ENCODE results near the gene CORO2A. TPM values are rescaled to one million over a fixed set of nuclear protein-coding genes. Genes with fewer than 3 reads are reported as not detected.

CORO2A gene
- total RNA-seq, 1 experiment from 2014 or later: 24.3 TPM

DNA sequence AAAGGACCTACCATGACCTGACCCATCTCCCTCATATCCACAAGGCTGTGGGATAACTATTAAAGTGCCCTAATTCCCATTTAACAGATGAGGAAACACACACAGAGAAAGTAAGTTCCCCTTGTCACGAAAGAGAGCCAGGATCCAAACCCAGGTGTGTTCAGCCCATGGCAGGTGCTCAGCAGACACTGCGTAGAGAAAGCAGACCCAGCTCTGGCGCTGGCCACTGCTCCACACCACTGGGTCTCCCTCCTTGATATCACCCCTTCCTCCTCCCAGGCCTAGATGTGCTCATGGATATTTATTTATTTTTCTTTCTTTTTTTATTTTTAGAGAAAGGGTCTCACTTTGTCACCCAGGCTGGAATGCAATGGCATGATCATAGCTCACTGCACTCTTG is 24.0 kb upstream of the CORO2A start:
- DNase-seq: no peak
- no peak overlapping the region for H3K4me3 Mint-ChIP-seq (ENCODE audit: low read depth, unreplicated experiment)
- H3K27ac Mint-ChIP-seq (ENCODE audit: unreplicated experiment): no peak overlapping the region
- no TSS peak for BruUV-seq (replicated peaks)
- TF ChIP-seq, protein P1, sequence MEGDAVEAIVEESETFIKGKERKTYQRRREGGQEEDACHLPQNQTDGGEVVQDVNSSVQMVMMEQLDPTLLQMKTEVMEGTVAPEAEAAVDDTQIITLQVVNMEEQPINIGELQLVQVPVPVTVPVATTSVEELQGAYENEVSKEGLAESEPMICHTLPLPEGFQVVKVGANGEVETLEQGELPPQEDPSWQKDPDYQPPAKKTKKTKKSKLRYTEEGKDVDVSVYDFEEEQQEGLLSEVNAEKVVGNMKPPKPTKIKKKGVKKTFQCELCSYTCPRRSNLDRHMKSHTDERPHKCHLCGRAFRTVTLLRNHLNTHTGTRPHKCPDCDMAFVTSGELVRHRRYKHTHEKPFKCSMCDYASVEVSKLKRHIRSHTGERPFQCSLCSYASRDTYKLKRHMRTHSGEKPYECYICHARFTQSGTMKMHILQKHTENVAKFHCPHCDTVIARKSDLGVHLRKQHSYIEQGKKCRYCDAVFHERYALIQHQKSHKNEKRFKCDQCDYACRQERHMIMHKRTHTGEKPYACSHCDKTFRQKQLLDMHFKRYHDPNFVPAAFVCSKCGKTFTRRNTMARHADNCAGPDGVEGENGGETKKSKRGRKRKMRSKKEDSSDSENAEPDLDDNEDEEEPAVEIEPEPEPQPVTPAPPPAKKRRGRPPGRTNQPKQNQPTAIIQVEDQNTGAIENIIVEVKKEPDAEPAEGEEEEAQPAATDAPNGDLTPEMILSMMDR (IDR thresholded peaks at IDR 0.05; ENCODE audit: unreplicated experiment): no peak
- peaks cover 18% of the 10 kb centered on the region for H3K4me1 Mint-ChIP-seq (ENCODE audit: low read depth, unreplicated experiment)
- H3K27me3 Mint-ChIP-seq (ENCODE audit: unreplicated experiment): no peaks in the 10 kb centered on the region
- H3K36me3 Mint-ChIP-seq (ENCODE audit: insufficient read depth, unreplicated experiment): peaks cover 13% of the 10 kb centered on the region
- intact Hi-C loops (cut with micrococcal nuclease; ENCODE audit: unreplicated experiment): no loop called here
- H3K9me3 Mint-ChIP-seq (ENCODE audit: low read depth, unreplicated experiment): no peaks in the 10 kb centered on the region
- CTCF ChIA-PET: no interaction called here

DNA sequence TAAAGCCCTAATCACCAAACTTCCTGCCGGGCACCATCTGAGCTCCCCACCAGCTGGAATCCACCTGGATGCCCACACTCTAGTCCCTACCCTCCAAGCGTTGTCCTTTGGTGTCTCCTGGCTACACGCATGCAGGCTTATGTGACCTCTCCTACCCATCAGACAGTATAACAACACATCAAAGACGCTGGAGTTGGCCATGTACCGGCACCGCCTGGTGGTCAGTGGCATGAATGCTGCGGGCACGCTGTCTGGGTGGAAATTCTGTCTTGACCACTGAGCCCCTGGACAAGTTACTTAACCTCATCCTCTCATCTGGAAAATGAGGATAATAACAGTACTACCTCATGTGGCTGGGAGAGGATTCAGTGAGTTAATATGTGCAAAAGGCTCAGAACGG is 23.4 kb upstream of the CORO2A start:
- CTCF ChIA-PET: no interaction called here
- no peak overlapping the region for H3K4me3 Mint-ChIP-seq (ENCODE audit: low read depth, unreplicated experiment)
- TF ChIP-seq, protein P1 (IDR thresholded peaks at IDR 0.05; ENCODE audit: unreplicated experiment): no peak
- no peaks in the 10 kb centered on the region for H3K27me3 Mint-ChIP-seq (ENCODE audit: unreplicated experiment)
- H3K27ac Mint-ChIP-seq (ENCODE audit: unreplicated experiment): no peak overlapping the region
- peak; percentile 12 for DNase-seq
- no TSS peak for BruUV-seq (replicated peaks)
- intact Hi-C loops (cut with micrococcal nuclease; ENCODE audit: unreplicated experiment): no loop called here
- no peaks in the 10 kb centered on the region for H3K9me3 Mint-ChIP-seq (ENCODE audit: low read depth, unreplicated experiment)
- H3K4me1 Mint-ChIP-seq (ENCODE audit: low read depth, unreplicated experiment): peaks cover 18% of the 10 kb centered on the region
- peaks cover 13% of the 10 kb centered on the region for H3K36me3 Mint-ChIP-seq (ENCODE audit: insufficient read depth, unreplicated experiment)

DNA sequence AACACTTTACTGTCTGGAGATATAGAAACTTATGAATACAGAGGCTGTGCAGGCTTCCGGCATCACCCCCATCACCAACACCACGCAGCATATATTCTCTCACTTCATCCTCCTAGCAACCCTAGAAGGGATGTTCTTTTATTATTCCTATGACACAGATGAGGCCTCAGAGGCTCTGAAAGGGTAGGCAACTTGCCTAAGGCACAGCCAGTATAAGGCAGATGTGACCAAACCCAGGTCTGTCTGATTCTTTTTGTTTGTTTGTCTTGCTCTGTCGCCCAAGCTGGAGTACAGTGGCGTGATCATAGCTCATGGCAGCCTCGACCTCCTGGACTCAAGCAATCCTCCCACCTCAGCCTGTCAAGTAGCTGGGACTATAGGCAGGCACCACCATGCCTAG is 22.8 kb upstream of the CORO2A start:
- CTCF ChIA-PET: no interaction called here
- Mint-ChIP-seq H3K4me3 (ENCODE audit: low read depth, unreplicated experiment) (no peak overlapping the region), H3K27ac (ENCODE audit: unreplicated experiment) (no peak overlapping the region), H3K36me3 (ENCODE audit: insufficient read depth, unreplicated experiment) (peaks cover 13% of the 10 kb centered on the region), H3K4me1 (ENCODE audit: low read depth, unreplicated experiment) (peaks cover 18% of the 10 kb centered on the region), H3K9me3 (ENCODE audit: low read depth, unreplicated experiment) (no peaks in the 10 kb centered on the region), H3K27me3 (ENCODE audit: unreplicated experiment) (no peaks in the 10 kb centered on the region)
- intact Hi-C loops (cut with micrococcal nuclease; ENCODE audit: unreplicated experiment): no loop called here
- BruUV-seq (replicated peaks): no TSS peak
- TF ChIP-seq, protein P1 (IDR thresholded peaks at IDR 0.05; ENCODE audit: unreplicated experiment): no peak
- DNase-seq: no peak

- Mint-ChIP-seq H3K27me3 (ENCODE audit: unreplicated experiment) (no peaks in the 10 kb centered on the region), H3K27ac (ENCODE audit: unreplicated experiment) (no peak overlapping the region), H3K36me3 (ENCODE audit: insufficient read depth, unreplicated experiment) (peaks cover 13% of the 10 kb centered on the region), H3K9me3 (ENCODE audit: low read depth, unreplicated experiment) (no peaks in the 10 kb centered on the region), H3K4me3 (ENCODE audit: low read depth, unreplicated experiment) (no peak overlapping the region), H3K4me1 (ENCODE audit: low read depth, unreplicated experiment) (peaks cover 14% of the 10 kb centered on the region)
- CTCF ChIA-PET: no interaction called here
- TF ChIP-seq, protein P1 (IDR thresholded peaks at IDR 0.05; ENCODE audit: unreplicated experiment): no peak
- DNase-seq: no peak
- intact Hi-C loops (cut with micrococcal nuclease; ENCODE audit: unreplicated experiment): no loop called here
- BruUV-seq (replicated peaks): no TSS peak
Measured at GRCh38 chr9:98214811-98215210, 22.4 kb upstream of the CORO2A start.

Measured in Calu3 (cell line).